HEK293T (cell line): ENCODE results near the gene GPR33.

ENCODE experiments used
- BHLHE40 ChIP-seq: fragments of 450-650 bp; IDR thresholded peaks from 2 replicates; pipeline ENCODE4 v1.6.1; 2016; ENCODE audit warnings: mild to moderate bottlenecking, moderate library complexity, borderline replicate concordance
- ELF4 ChIP-seq: fragments of 450-650 bp; IDR thresholded peaks from 2 replicates; pipeline ENCODE4 v1.6.1; 2017; ENCODE audit warnings: antibody characterized with exemption
- FOXA1 ChIP-seq: fragments of 450-650 bp; IDR thresholded peaks from 2 replicates; pipeline ENCODE4 v1.6.1; 2016; ENCODE audit warnings: mild to moderate bottlenecking
- HDGF ChIP-seq: fragments of 450-650 bp; IDR thresholded peaks from 2 replicates; pipeline ENCODE4 v1.6.1; 2017; ENCODE audit warnings: antibody characterized with exemption, borderline replicate concordance
- SUZ12 ChIP-seq: fragments of 450-650 bp; IDR thresholded peaks from 2 replicates; pipeline ENCODE4 v1.6.1; 2016; ENCODE audit warnings: mild to moderate bottlenecking

- TF ChIP-seq HDGF (no peak), BHLHE40 (no peak), FOXA1 (no peak), ELF4 (no peak), SUZ12 (no peak)
These were observed 41.2 kb upstream of the GPR33 start for GRCh38 chr14:31529053-31529452.
